ENCODE measurements around the gene GPD1. TPM values are rescaled to one million over a fixed set of nuclear protein-coding genes. Genes with fewer than 3 reads are reported as not detected.

The GPD1 gene
- total and polyA plus RNA-seq, 9 of the 15 experiments (the other 6 are each of a cell fraction or from before 2014, with no cell fraction given) = 0.13 to 1.00 (median 0.55) TPM

DNA sequence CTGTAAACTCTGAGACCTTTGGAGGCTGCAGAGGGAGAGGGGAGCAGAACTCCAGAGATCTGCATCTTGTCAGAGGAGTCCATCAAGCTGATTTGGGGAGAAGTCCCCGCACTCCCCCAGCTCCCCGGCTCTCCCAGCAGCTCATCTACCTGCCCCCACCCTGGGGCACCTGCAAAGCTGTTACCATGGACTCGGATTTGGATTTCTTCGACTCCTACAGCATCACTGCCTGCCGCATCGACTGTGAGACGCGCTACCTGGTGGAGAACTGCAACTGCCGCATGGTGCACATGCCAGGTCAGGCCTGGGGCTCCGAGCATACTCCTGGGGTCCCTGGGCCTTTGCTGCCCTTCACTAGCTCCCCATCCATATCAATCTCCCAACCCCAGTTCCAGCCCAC is 25.5 kb upstream of the GPD1 start:
- TF ChIP-seq ZNF778 (CRISPR knock-in tag; IDR thresholded peaks at IDR 0.05) (no peak), GABPB2 (CRISPR knock-in tag; conservative IDR thresholded peaks at IDR 0.05) (no peak), GABPA (tag; conservative IDR thresholded peaks at IDR 0.05; ENCODE audit: low read depth) (no peak), ZNF121 (CRISPR knock-in tag; conservative IDR thresholded peaks at IDR 0.05) (no peak), TEAD4 (IDR thresholded peaks at IDR 0.05; ENCODE audit: low read length) (no peak), TEAD4 (CRISPR knock-in tag; IDR thresholded peaks at IDR 0.05; ENCODE audit: borderline replicate concordance) (no peak), RFX1 (IDR thresholded peaks at IDR 0.05) (no peak), SAP30 (IDR thresholded peaks at IDR 0.05; ENCODE audit: borderline replicate concordance, insufficient read depth, low read depth, low read length, poor library complexity, severe bottlenecking) (no peak), SPI1 (IDR thresholded peaks at IDR 0.05; ENCODE audit: borderline replicate concordance, low read depth, low read length) (no peak), PCBP2 (IDR thresholded peaks at IDR 0.05; ENCODE audit: low read depth, low read length, poor library complexity, severe bottlenecking) (no peak), ZNF224 (CRISPR knock-in tag; IDR thresholded peaks at IDR 0.05) (no peak), ZNF717 (CRISPR knock-in tag; IDR thresholded peaks at IDR 0.05) (no peak), EWSR1 (IDR thresholded peaks at IDR 0.05; ENCODE audit: borderline replicate concordance, low read depth, partially characterized antibody) (no peak), SNRNP70 (optimal IDR thresholded peaks at IDR 0.05; ENCODE audit: low read depth, low read length) (no peak), MXI1 (IDR thresholded peaks at IDR 0.05; ENCODE audit: low read depth, low read length) (no peak)
- TF ChIP-seq, protein P1, sequence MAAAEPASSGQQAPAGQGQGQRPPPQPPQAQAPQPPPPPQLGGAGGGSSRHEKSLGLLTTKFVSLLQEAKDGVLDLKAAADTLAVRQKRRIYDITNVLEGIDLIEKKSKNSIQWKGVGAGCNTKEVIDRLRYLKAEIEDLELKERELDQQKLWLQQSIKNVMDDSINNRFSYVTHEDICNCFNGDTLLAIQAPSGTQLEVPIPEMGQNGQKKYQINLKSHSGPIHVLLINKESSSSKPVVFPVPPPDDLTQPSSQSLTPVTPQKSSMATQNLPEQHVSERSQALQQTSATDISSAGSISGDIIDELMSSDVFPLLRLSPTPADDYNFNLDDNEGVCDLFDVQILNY (CRISPR knock-in tag; IDR thresholded peaks at IDR 0.05) = no peak
- TF ChIP-seq, protein P2, sequence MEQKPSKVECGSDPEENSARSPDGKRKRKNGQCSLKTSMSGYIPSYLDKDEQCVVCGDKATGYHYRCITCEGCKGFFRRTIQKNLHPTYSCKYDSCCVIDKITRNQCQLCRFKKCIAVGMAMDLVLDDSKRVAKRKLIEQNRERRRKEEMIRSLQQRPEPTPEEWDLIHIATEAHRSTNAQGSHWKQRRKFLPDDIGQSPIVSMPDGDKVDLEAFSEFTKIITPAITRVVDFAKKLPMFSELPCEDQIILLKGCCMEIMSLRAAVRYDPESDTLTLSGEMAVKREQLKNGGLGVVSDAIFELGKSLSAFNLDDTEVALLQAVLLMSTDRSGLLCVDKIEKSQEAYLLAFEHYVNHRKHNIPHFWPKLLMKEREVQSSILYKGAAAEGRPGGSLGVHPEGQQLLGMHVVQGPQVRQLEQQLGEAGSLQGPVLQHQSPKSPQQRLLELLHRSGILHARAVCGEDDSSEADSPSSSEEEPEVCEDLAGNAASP (IDR thresholded peaks at IDR 0.05) = no peak
- TF ChIP-seq, protein P3, sequence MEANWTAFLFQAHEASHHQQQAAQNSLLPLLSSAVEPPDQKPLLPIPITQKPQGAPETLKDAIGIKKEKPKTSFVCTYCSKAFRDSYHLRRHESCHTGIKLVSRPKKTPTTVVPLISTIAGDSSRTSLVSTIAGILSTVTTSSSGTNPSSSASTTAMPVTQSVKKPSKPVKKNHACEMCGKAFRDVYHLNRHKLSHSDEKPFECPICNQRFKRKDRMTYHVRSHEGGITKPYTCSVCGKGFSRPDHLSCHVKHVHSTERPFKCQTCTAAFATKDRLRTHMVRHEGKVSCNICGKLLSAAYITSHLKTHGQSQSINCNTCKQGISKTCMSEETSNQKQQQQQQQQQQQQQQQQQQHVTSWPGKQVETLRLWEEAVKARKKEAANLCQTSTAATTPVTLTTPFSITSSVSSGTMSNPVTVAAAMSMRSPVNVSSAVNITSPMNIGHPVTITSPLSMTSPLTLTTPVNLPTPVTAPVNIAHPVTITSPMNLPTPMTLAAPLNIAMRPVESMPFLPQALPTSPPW (CRISPR knock-in tag; IDR thresholded peaks at IDR 0.05) = no peak
- H3K4me2 ChIP-seq (ENCODE audit: insufficient read depth, low read length) = no peak overlapping the region
- H3K4me1 ChIP-seq (replicated peaks in 1 of 2; ENCODE audit: control insufficient read depth in 2 of 2, insufficient read depth in 2 of 2, low read length in 2 of 2) = peaks cover 6 to 10% of the 10 kb centered on the region in 2 experiments; a peak in 3 of 5 replicates
- peaks cover 4% of the 10 kb centered on the region for H3K9me1 ChIP-seq (ENCODE audit: control insufficient read depth, insufficient read depth, low read length)
- no peak for FAIRE-seq
- no peaks in the 10 kb centered on the region for H3K27me3 ChIP-seq (ENCODE audit: control insufficient read depth in 2 of 2, insufficient read depth in 2 of 2, low read length in 2 of 2)
- no peak overlapping the region for H3K9ac ChIP-seq (ENCODE audit: insufficient read depth in 1 of 2, low read depth in 2 of 2, low read length in 2 of 2)
- 13% methylated on average over 4 of the region's 10 CpGs for WGBS (ENCODE audit: insufficient coverage, low coverage, missing lambda C conversion rate)
- intact Hi-C loops (cut with micrococcal nuclease) = no loop called here
- BruUV-seq (replicated peaks) = no TSS peak
- in situ Hi-C loops (cut with MboI) = no loop called here
- no peak overlapping the region for H3K4me3 ChIP-seq
- H4K20me1 ChIP-seq (replicated peaks; ENCODE audit: control insufficient read depth, insufficient read depth, low read length) = no peaks in the 10 kb centered on the region
- H3K9me3 ChIP-seq (replicated peaks; ENCODE audit: control insufficient read depth, insufficient read depth, low read depth, low read length) = no peaks in the 10 kb centered on the region
- no peak for ATAC-seq
- no peaks in the 10 kb centered on the region for H3K36me3 ChIP-seq (ENCODE audit: control insufficient read depth, insufficient read depth, low read length)
- DNase-seq (ENCODE audit: extremely low read depth in 1 of 4, low spot score in 3 of 4) = no peak
- no peak overlapping the region for H3K27ac ChIP-seq (ENCODE audit: extremely low read depth, low read depth, low read length)
- H3K79me2 ChIP-seq (ENCODE audit: control insufficient read depth, insufficient read depth, low read length) = no peaks in the 10 kb centered on the region
- ChIA-PET POLR2A (interaction anchor here (0.6 to 0.8 kb wide), 2 partner anchors 52 to 90 kb away, joined by 3 to 4 read pairs; no protein-coding TSS in a partner anchor), CTCF (ENCODE audit: low intra/inter-chr PET ratio) (no interaction called here)
- H2AFZ ChIP-seq (ENCODE audit: low read depth, low read length) = no peak overlapping the region
